Neural progenitor cell (in vitro differentiated cells): ENCODE measurements around the gene STARD6. TPM values are rescaled to one million over a fixed set of nuclear protein-coding genes. Genes with fewer than 3 reads are reported as not detected.

Experiments
- DNase-seq: peaks from one replicate; pipeline ENCODE4 v3.0.0-alpha.2; 2016; ENCODE audit warnings: low spot score
- H2AFZ ChIP-seq: fragments of 200-600 bp; sonication (generic); replicated peaks from 2 replicates; pipeline ENCODE4 v1.6.1; 2016; ENCODE audit warnings: antibody characterized with exemption
- H3F3A ChIP-seq: fragments of 200-600 bp; sonication (generic); 2 replicates; pipeline ENCODE4 v1.6.1; 2016; ENCODE audit warnings: antibody characterized with exemption, low read depth
- H3K27ac ChIP-seq: fragments of 200-600 bp; sonication (generic); 2 replicates; pipeline ENCODE4 v1.5.1; 2016; ENCODE audit warnings: mild to moderate bottlenecking
- H3K27me3 ChIP-seq: fragments of 200-600 bp; sonication (generic); 2 replicates; pipeline ENCODE4 v1.6.1; 2016; ENCODE audit warnings: mild to moderate bottlenecking, moderate library complexity
- H3K36me3 ChIP-seq: fragments of 200-600 bp; sonication (generic); 2 replicates; pipeline ENCODE4 v1.5.1; 2016
- H3K4me1 ChIP-seq: fragments of 200-600 bp; sonication (generic); 2 replicates; pipeline ENCODE4 v1.6.1; 2016; ENCODE audit warnings: mixed run types
- H3K4me2 ChIP-seq: fragments of 200-600 bp; sonication (generic); 2 replicates; pipeline ENCODE4 v1.6.1; 2016
- H3K4me3 ChIP-seq: fragments of 200-600 bp; sonication (generic); 2 replicates; pipeline ENCODE4 v1.5.1; 2016
- H3K79me2 ChIP-seq: fragments of 200-600 bp; sonication (generic); 2 replicates; pipeline ENCODE4 v1.6.1; 2016; ENCODE audit warnings: low read depth
- H3K9ac ChIP-seq: fragments of 200-600 bp; sonication (generic); 2 replicates; pipeline ENCODE4 v1.6.1; 2016
- H3K9me3 ChIP-seq: fragments of 200-600 bp; sonication (generic); 2 replicates; pipeline ENCODE4 v1.5.1; 2016; ENCODE audit warnings: low read depth
- H4K20me1 ChIP-seq: fragments of 200-600 bp; sonication (generic); 2 replicates; pipeline ENCODE4 v1.6.1; 2016; ENCODE audit warnings: low read depth
- H3K27ac Mint-ChIP-seq: 3 replicates; pipeline ENCODE4 v1.8.0; 2021; ENCODE audit warnings: mixed read lengths
- H3K27me3 Mint-ChIP-seq: 2 replicates; pipeline ENCODE4 v1.8.0; 2022; ENCODE audit warnings: low read depth, mild to moderate bottlenecking, inconsistent platforms, moderate library complexity, mixed read lengths; ENCODE audit not compliant: insufficient read depth
- H3K36me3 Mint-ChIP-seq: 3 replicates; pipeline ENCODE4 v1.8.0; 2021; ENCODE audit warnings: mixed read lengths
- H3K4me1 Mint-ChIP-seq: 3 replicates; pipeline ENCODE4 v1.8.0; 2021; ENCODE audit warnings: mixed read lengths
- H3K4me3 Mint-ChIP-seq: 3 replicates; pipeline ENCODE4 v1.8.0; 2021; ENCODE audit warnings: mild to moderate bottlenecking, moderate library complexity, mixed read lengths
- H3K9me3 Mint-ChIP-seq: 3 replicates; pipeline ENCODE4 v1.8.0; 2020; ENCODE audit warnings: mixed read lengths
- EZH2 ChIP-seq: fragments of 200-600 bp; sonication (generic); IDR thresholded peaks from 2 replicates; pipeline ENCODE4 v1.6.1; 2017; ENCODE audit warnings: antibody characterized with exemption, mild to moderate bottlenecking, moderate library complexity
- EZH2phosphoT487 ChIP-seq: fragments of 200-600 bp; sonication (generic); IDR thresholded peaks from 2 replicates; pipeline ENCODE4 v1.6.1; 2017; ENCODE audit warnings: antibody characterized with exemption
- total RNA-seq: library from RNA; depleted of rRNA; stranded (reverse); fragments of >200 nt; gene quantifications from 2 replicates; pipeline ENCODE4 v1.2.3, GENCODE V29; 2015; ENCODE audit warnings: low replicate concordance
- TF ChIP-seq, protein P1 (sequence below): fragments of 200-600 bp; sonication (generic); IDR thresholded peaks from 2 replicates; pipeline ENCODE4 v1.5.1; 2017; ENCODE audit warnings: antibody characterized with exemption, mild to moderate bottlenecking

STARD6 gene
- total RNA-seq, 1 donor from 2014 or later: not detected

DNA sequence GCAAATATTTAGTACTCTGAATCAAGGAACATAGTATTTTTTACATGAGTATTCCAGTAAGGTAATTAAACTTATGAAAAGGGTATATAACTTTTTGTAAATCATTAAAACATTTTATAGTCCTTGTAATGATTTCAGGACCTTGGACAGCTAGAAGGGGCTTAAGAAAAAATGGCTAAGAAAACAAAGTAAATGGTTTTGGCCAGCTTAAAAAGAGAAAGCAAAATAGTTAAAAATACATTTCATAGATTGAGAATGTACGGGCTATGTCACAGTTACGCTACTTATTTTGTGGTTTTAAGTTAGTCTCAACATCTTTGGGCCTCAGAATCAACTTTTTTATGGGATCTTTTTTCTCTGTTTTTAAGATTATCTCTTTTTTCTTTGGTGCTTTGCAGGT lies 61.6 kb downstream of the STARD6 start:
- Mint-ChIP-seq H3K4me3 (no peak overlapping the region), H3K36me3 (peaks cover 29% of the 10 kb centered on the region), H3K9me3 (peaks cover 9% of the 10 kb centered on the region), H3K27me3 (peaks cover 3% of the 10 kb centered on the region), H3K27ac (no peak overlapping the region), H3K4me1 (no peaks in the 10 kb centered on the region)
- no peaks in the 10 kb centered on the region for H3K4me1 ChIP-seq
- no peak overlapping the region for H3K4me2 ChIP-seq
- TF ChIP-seq EZH2: no peak
- TF ChIP-seq EZH2phosphoT487: no peak
- TF ChIP-seq, protein P1, sequence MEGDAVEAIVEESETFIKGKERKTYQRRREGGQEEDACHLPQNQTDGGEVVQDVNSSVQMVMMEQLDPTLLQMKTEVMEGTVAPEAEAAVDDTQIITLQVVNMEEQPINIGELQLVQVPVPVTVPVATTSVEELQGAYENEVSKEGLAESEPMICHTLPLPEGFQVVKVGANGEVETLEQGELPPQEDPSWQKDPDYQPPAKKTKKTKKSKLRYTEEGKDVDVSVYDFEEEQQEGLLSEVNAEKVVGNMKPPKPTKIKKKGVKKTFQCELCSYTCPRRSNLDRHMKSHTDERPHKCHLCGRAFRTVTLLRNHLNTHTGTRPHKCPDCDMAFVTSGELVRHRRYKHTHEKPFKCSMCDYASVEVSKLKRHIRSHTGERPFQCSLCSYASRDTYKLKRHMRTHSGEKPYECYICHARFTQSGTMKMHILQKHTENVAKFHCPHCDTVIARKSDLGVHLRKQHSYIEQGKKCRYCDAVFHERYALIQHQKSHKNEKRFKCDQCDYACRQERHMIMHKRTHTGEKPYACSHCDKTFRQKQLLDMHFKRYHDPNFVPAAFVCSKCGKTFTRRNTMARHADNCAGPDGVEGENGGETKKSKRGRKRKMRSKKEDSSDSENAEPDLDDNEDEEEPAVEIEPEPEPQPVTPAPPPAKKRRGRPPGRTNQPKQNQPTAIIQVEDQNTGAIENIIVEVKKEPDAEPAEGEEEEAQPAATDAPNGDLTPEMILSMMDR: no peak
- no peaks in the 10 kb centered on the region for H3K79me2 ChIP-seq
- H3K36me3 ChIP-seq: peaks cover 27% of the 10 kb centered on the region
- no peak overlapping the region for H3K27ac ChIP-seq
- H3K9ac ChIP-seq: no peak overlapping the region
- H3K9me3 ChIP-seq: no peaks in the 10 kb centered on the region
- peak; percentile 19 for DNase-seq
- no peaks in the 10 kb centered on the region for H3K27me3 ChIP-seq
- H2AFZ ChIP-seq: no peak overlapping the region
- H4K20me1 ChIP-seq: no peaks in the 10 kb centered on the region
- H3K4me3 ChIP-seq: no peak overlapping the region
- H3F3A ChIP-seq: peaks cover 15% of the 10 kb centered on the region

DNA sequence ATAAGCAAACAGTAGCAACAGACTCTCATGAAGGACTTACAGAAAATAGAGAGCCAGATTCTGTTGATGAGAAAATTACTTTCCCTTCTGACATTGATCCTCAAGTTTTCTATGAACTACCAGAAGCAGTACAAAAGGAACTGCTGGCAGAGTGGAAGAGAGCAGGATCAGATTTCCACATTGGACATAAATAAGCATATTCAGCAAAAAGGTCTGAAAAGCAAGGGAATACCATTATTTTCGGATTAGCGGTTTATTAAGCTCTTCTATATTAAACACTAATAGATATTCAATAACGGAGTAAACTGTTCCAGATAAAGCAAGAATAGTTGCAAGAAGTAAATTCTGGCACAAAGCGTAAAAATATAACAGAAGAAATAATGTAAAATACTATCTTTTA lies 63.4 kb downstream of the STARD6 start:
- Histone ChIP-seq H2AFZ (no peak overlapping the region), H3K36me3 (peaks cover 24% of the 10 kb centered on the region), H3K27me3 (no peaks in the 10 kb centered on the region), H3K4me3 (no peak overlapping the region), H3K4me2 (no peak overlapping the region), H3K9me3 (no peaks in the 10 kb centered on the region), H3K9ac (no peak overlapping the region), H3K4me1 (no peaks in the 10 kb centered on the region), H3K79me2 (no peaks in the 10 kb centered on the region), H4K20me1 (no peaks in the 10 kb centered on the region), H3F3A (peaks cover 15% of the 10 kb centered on the region), H3K27ac (no peak overlapping the region)
- no peak overlapping the region for H3K27ac Mint-ChIP-seq
- DNase-seq: no peak
- H3K9me3 Mint-ChIP-seq: peaks cover 3% of the 10 kb centered on the region
- H3K4me3 Mint-ChIP-seq: no peak overlapping the region
- no peaks in the 10 kb centered on the region for H3K4me1 Mint-ChIP-seq
- TF ChIP-seq EZH2 (no peak), EZH2phosphoT487 (no peak)
- TF ChIP-seq, protein P1: no peak
- H3K27me3 Mint-ChIP-seq: peaks cover 3% of the 10 kb centered on the region
- H3K36me3 Mint-ChIP-seq: peaks cover 35% of the 10 kb centered on the region

DNA sequence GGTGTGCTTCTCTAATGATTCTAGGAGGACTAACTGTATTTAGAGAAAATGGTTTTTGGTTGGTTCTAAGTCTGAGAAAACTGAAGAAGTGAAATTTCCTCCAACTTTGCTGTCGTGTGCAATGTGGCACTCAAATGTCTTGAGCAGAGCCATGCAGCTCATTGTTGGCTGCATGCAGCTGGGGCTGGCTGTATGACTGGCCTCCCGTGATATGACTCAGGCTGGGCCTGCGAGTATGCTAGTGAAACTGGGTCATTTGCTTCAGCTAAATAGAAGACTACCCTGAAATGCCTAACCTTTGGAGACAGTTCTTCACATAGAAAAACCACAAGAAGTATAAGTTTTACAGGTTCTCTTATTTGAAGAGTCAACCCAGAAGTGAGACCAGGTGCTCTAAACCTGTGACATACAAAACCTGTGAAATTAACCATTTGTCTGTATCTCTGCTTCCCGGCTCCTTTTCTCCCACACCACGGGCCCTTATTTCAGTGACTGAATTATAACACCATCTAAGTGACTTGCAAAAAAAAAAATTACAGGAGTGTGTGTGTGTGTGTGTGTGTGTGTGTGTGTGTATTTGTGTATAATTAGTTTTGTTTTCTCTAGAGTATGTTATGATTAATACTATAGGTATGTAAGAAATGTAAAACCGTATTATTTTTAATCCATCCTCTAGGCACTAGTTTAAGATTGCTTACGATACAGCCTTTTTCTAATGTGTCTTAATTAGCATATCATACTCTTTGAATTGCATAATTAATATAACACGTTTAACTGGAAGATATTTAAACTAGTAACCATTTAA lies 72.5 kb downstream of the STARD6 start:
- no peak overlapping the region for H3K27ac ChIP-seq
- H3K36me3 Mint-ChIP-seq: peaks cover 49% of the 10 kb centered on the region
- no peak overlapping the region for H2AFZ ChIP-seq
- no peak for DNase-seq
- peaks cover 25% of the 10 kb centered on the region for H3K79me2 ChIP-seq
- H3K4me3 Mint-ChIP-seq: no peak overlapping the region
- no peak overlapping the region for H3K4me2 ChIP-seq
- peaks cover 9% of the 10 kb centered on the region for H4K20me1 ChIP-seq
- H3K4me1 ChIP-seq: peaks cover 6% of the 10 kb centered on the region
- no peaks in the 10 kb centered on the region for H3K9me3 ChIP-seq
- H3K27me3 Mint-ChIP-seq: no peaks in the 10 kb centered on the region
- H3K36me3 ChIP-seq: peaks cover 47% of the 10 kb centered on the region
- H3F3A ChIP-seq: peaks cover 20% of the 10 kb centered on the region
- peaks cover 15% of the 10 kb centered on the region for H3K9me3 Mint-ChIP-seq
- H3K4me1 Mint-ChIP-seq: peaks cover 2% of the 10 kb centered on the region
- no peak overlapping the region for H3K4me3 ChIP-seq
- TF ChIP-seq, protein P1: no peak
- no peak for TF ChIP-seq EZH2phosphoT487
- H3K9ac ChIP-seq: no peak overlapping the region
- no peak overlapping the region for H3K27ac Mint-ChIP-seq
- H3K27me3 ChIP-seq: no peaks in the 10 kb centered on the region
